T-helper 9 cell (primary cell): ENCODE data around the gene VSTM1.
"Not testable (repeated sequence)": the region's sequence is repeated elsewhere in the genome, so short reads cannot be mapped to it uniquely, and the experiment has no call there.

Source experiments
- DNase-seq: peaks from one replicate; pipeline ENCODE4 v3.0.0-alpha.2; 2020

The VSTM1 gene

DNA sequence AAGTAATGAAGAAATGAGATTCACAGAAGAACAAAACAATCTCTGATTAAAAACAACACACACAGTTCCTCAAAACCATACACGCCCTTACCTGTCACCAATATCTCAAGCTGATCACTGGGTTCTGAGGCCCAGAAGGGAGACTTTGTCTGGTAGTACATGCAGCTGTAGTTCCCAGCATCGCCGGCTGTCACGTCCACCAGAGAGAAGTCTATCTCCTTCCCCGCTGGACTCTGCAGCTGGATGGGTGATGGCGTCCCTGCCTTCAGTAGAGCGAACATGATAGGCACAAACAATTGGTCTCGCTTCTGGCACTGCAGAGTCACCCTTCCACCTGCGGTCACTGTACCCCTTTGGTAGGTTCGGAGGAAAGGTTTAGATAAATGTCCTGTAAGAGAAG lies 10.1 kb upstream of the VSTM1 start:
- DNase-seq = no peak

DNA sequence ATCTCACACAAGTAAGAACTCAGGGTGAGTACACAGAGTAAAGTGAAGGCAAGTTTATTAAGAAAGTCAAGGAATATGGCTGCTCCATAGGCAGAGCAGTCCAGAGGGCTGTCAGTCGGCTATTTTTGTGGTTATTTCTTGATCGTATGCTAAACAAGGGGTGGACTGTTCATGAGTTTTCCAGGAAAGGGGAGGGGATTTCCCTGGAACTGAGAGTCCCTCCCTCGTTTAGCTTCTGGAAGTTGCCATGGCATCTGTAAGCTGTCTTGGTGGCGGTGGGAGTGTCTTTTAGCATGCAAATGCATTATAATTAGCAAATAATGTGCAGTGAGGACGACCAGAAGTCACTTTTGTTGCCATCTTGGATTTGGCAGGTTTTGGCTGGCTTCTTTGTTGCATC lies 5.8 kb upstream of the VSTM1 start:
- no peak for DNase-seq

DNA sequence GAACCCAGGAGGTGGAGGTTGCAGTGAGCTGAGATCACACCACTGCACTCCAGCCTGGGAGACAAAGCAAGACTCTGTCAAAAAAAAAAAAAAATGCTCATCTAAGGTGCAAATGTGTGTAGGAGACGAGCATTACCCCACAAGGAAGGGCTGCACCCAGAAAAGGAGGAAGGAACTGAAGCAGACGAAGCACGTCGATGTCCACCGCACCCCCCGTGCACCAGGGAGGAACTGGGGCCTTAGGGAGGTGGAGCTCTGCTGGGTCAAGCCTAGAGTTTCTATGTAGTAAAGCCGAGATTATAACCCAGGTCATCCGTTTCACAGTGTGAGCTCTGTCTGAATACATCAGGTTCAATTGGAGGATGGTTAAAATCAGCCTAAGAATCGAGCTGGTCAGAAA lies 1.1 kb downstream of the VSTM1 start:
- no peak for DNase-seq

DNA sequence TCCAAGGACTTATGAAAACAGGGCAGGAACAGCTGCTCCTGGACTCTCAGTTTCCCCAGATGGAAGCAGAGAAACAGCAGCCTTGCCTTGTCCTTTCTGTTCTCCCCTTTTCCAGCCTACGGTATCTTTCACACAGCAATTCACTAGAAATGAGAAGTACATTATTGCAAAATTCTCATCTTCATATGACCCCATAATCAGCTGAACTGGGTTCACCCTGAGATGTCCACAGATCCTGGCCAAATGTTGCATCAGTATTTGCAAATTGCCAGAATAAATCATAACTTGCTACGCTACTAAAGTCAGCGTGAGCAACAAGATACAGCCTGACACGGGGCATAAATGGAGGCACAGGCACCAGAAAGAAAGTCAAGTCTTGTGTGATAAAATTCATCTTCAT lies 16.1 kb downstream of the VSTM1 start:
- no peak for DNase-seq

DNA sequence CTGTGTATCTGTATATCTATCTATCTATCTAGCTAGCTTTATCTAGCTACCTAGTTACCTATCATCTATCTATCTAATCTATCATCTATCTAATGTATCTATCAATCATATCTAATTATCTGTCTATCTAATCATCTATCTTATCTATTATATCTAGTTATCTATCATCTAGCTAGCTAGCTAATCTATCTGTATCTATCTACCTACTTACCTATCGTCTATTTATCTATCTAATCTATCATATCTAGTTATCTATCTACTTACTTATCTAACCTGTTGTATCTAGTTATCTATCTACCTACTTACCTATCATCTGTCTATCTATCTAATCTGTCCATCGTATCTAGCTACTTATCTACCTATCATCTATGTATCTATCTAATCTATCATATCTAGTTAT lies 17.9 kb downstream of the VSTM1 start:
- DNase-seq = no peak

DNA sequence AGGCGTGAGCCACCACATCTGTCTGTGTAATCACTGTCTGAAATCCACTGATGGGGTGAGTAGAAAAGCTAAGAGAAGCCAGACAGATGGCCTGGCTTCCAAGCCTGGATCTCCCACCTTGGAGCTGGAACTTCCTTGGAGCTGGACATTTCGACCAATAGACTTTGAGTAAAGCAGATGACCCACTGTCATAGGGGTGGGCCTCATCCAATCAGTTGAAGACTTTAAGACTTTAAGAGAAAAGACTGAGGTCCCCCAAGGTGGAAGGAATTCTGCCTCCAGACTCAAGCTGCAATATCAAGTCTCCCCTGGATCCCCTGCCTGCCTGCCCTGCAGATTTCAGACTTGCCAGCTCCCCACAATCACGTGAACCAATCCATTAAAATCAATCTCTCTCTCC lies 20.7 kb downstream of the VSTM1 start:
- DNase-seq = no peak

DNA sequence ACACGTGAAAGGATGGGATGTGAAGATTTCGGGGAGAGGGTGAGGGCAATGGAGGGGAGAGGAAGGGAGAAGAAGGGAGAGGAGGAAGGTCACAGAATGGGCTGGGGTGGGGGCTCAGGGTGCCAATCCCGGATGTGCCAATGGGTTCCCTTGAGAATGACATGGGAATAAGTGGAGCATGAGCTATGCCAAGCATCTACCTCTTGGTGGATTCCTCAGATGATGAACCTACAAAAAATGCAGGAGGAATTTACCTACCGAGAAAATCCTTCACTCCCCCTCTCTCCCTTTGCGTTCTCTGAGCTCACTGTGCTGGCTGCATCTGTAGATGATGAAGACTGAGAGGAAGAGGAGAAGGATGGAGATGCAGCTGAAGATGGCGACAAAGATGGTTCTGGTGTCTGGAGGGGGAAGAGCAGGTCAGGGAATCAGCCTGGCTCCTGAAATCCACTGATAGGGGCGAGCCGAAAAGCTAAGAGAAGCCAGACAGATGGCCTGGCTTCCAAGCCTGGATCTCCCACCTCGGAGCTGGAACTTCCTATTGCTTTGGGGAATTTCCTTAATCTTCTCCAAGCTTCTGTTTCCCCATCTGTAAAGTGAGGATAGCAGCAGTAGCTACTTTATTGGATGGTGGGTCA lies 21.6 kb downstream of the VSTM1 start:
- DNase-seq = no peak

DNA sequence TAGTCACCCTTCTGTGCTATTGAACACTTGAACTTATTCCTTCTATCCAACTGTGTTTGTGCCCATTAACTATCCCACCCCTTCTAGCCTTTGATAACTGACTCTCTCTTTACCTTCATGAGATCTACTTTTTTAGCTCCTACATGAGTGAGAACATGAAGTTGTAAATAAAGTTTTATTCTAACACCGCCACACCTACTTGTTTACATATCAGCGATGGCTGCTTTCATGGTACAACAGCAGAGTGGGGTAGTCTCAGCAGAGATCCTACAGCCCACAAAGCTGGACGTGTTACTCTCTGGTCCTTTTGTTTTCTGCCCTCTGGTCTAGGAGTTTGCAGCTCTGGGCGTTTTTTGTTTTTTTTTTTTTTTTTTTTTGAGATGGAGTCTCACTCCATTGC lies 23.7 kb downstream of the VSTM1 start:
- no peak for DNase-seq

DNA sequence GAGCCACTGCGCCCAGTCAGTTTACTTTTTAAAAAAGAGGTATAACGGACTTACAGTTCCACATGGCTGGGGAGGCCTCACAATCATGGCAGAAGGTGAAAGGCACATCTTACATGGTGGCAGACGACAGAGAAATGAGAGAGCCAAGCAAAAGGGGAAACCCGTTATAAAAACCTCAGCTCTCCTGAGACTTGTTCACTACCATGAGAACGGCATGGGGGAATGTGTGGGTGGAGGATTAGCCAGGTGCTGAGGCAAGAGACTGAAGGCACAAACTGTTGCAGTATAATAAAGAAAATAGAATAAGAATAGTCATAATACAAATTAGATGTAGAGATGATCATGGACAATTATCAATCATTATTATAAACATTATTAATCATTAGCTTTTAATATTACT lies 27.2 kb downstream of the VSTM1 start:
- DNase-seq = not testable (repeated sequence)

DNA sequence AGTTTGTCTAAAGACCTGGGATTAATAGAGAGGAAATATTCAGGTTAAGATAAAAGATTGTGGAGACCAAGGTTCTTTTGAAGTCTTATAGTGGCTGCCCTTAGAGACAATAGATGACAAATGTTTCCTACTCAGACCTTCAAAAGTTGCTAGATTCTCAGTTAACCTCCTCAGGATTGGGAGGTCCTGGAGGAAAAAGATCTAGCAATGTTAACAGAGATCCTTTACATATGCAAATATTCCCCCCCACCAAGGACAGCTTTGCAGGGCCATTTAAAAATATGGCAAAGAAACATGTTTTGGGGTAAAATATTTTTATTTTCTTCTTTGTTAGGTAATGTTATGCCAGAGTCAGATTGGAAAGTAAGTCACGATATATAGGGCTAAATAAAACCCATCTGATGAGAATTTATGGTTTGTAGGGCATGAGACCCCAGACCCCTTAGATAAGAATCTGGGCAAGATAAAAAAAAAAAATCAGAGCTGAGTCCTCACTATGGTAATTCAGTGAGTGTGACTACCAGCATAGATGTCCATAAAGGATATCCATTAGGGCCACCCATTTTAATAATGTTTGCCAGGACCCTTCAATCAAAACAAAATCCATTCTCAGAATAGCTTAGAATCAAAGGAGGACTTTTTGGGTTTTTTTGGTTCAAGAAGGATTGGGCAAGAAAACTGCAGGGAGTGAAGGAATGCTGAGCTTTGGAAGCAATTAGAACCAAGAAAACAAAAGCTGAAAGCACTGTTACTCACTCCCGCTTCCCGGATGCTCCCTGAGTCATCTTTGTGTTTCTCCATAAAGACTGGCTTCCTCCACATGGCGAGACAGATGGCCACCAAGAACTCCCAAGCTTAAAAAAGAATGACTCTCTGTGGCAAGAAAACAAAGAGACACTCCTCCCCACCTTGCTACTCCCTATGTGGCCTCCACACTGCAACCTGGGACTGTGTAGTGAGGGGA lies 28.2 kb downstream of the VSTM1 start:
- no peak for DNase-seq

DNA sequence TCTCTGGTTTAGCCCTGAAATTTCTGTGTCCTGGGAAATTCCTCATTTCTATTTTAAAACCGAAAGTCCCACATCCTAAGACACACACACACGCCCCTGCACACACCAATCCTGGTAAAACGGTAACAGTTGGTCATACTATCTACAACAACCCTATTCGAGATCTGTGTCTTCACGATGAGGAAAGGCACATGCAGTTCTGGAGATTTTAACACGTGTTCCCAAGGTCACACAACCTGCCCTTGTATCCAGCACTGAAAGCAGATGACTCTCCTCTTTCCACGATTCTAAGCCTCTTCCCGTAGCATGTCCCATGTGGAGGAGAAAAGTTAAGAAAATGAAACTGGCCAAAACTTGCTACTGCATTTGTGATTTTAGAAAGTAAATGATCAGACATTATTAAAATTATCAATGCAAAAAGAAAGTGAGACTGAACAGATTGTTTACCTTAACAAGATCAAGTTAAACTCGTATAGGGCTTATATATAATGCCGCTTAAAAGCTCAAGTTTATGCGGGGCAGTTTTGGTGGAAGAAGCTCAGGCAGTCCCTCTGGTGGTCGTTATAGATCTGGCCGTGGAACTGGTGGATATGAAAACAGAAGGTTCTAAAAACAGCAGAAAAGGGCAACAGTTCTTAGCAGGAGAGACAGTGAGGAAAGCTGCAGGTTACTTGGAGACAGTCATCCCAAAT lies 32.7 kb downstream of the VSTM1 start:
- DNase-seq = no peak

DNA sequence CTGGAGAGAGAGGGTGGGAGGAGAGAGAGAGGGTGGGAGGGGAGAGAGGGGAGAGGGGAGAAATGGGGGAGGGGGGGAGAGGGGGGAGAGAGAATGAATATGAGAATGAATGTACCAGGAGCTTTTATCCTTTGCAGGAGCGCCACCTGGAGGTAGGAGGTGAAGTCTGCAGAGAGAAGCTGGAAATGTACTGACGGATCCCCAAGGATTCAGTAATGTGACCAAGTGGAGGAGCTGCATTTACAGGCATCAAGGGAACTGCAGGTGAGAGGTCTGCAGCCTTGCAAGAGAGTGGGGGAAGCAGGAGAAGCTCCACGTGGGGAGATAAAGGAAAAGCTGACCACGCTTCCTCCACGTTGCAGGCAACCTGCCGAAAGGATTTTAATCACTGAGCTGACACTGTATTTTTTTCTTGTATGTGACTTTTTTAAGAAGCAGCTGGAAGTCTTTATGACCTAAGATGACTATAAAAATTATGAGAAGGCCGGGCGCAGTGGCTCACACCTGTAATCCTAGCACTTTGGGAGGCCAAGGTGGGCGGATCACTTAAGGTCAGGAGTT lies 33.7 kb downstream of the VSTM1 start:
- peak; percentile 52 for DNase-seq

DNA sequence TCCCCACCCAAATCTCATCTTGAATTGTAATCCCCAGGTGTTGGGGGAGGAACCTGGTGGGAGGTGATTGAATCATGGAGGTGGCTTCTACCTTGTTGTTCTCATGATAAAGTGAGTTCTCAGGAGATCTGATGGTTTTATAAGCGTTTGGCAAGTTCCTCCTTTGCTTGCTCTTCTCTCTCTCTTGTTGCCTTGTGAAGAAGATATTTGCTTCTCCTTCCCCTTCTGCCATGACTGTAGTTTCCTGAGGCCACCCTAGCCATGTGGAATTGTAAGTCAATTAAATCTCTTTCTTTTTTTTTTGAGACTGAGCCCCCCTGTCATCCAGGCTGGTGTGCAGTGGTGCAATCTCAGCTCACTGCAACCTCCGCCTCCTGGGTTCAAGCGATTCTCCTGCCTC lies 34.4 kb downstream of the VSTM1 start:
- no peak for DNase-seq

DNA sequence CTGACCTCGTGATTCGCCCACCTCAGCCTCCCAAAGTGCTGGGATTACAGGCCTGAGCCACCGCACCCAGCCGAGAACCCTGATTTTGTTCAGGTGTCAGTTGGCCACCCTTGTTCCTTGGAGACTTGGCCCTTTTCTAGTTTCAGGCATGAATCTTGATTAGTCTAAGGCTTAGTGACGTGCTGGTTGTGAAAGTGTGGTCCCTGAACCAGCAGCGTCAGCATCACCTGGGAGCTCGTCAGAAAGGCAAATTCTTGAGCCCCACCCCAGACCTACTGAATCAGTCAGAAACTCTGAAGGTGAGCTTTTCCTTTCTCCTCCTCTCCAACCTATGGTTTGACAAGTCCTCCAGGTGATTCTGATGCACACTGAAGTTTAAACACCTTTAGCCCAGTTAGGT lies 37.0 kb downstream of the VSTM1 start:
- no peak for DNase-seq

DNA sequence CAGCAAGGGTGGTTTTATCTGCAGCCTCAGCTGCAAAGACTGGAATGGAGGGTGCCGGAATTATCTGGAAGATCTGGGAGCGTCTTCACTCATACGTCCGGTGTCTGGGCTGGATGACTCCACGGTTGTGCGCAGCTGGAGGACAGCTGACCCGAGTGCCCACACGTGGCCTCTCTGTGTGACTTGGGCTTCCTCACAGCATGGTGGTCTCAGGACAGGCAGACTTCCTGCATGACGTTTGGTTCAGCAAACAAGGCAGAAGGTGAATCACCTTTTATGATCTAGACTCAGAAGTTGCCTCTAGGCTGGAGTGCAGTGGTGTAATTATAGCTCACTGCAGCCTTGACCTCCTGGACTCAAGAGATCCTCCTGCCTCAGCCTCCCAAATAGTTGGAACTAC lies 39.0 kb downstream of the VSTM1 start:
- no peak for DNase-seq

DNA sequence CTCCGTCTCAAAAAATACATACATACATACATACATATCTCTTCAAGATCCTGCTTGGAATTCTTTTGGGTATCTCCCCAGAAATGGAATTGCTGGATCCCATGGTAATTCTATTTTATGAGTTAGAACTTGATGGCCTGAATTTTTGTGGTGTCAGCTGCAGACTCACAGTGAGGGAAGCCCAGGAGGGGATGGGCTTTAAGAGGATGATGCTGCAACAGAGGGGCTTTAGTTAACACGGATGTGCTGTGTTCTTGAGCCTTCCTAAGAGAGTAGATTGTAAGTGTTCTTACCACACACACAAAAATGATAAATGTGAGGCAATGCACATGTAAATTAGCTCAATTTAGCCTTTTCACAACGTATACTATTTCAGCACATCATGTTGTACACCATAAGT lies 40.5 kb downstream of the VSTM1 start:
- DNase-seq = no peak

DNA sequence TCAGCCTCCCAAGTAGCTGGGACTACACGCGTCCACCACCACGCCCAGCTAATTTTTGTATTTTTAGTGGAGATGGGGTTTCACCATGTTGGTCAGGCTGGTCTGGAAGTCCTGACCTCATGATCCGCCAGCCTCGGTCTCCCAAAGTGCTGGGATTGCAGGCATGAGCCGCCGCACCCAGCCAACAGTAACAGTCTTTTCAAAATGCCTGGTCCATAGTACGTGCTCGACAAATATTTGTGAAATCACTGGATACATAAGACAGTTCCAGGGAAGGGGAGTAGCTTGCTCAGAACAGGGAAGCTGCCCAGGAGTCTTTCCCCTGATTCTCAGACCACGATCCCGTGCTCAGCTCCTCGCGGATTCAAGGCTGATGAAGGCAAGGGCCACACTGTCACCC lies 41.8 kb downstream of the VSTM1 start:
- DNase-seq = no peak

DNA sequence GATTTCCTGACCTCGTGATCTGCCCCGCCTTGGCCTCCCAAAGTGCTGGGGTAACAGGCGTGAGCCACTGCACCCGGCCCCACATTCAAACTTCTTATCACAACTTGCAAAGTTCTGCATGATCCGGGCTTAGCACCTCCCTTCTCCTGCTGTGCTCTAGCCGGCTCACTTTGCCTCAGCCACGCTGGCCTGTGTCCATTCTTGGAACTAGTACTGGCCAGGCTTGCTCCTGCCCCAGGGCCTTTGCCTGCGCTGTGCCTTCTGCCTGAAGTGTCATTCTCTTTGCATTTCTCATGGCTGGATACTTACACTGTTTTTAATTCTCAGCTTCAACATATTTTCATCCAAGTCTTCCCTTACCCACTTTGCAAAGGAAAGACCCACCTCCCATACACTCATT lies 42.3 kb downstream of the VSTM1 start:
- DNase-seq = no peak

DNA sequence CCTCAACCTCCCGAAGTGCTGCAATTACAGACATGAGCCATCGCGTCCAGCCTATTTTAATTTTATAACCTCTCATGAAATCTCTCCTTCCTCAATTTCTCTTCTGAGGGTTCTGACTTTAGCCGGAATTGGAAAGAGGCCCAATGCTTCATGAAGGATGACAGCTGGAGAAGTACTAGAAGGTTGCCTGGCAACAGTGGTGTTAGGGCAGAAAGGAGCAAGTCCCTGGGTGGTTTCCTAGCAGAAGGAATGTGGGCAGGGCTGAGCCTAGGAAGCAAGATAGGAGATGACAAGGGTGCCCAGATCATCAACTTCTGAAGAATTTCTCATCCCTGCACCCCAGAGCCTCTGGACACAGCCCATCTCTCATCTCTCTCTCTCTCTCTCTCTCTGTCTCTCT lies 46.4 kb downstream of the VSTM1 start:
- DNase-seq = no peak

DNA sequence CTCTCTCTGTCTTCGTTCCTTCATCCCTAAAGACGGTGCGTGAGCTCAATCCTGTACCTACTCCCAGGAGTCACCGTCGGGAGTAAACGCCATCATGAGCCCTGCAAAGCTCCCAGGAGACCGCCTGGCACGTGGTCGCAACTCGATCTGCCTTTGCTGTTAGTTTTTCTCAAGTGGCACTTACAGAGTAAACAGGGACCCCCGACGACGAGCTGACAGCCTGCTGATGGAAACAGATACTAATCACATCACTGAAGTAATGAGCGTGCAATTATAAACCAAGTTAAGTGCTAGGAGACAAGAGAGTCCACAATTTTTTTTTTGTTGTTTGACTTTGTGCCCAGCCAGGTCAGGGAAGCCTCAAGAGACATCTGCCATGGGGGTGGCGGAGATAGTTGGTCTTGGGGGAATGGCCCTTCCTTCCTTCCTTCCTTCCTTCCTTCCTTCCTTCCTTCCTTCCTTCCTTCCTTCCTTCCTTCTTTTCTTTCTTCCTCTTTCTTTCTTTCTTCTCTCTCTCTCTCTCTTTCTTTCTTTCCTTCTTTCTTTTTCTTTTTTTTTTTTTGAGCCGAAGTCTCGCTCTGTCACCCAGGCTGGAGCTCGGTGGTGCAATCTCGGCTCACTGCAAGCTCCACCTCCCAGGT lies 48.7 kb downstream of the VSTM1 start:
- DNase-seq = no peak

DNA sequence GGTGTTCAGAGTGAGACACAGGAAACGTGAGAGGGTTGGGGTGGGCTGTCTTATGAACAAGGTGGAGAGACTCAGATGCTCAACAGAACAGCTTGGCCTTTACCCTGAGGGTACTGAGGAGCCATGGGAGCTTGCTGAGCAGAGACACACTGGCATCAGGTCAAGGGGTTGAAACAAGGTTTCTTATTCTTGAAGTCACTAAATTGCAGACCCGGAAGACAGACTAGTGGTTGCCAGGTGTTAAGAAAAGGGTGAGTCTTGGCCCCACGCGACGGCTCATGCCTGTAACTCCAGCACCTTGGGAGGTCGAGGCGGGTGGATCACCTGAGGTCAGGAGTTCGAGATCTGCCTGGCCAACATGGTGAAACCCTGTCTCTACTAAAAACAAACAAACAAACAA lies 49.8 kb downstream of the VSTM1 start:
- no peak for DNase-seq

DNA sequence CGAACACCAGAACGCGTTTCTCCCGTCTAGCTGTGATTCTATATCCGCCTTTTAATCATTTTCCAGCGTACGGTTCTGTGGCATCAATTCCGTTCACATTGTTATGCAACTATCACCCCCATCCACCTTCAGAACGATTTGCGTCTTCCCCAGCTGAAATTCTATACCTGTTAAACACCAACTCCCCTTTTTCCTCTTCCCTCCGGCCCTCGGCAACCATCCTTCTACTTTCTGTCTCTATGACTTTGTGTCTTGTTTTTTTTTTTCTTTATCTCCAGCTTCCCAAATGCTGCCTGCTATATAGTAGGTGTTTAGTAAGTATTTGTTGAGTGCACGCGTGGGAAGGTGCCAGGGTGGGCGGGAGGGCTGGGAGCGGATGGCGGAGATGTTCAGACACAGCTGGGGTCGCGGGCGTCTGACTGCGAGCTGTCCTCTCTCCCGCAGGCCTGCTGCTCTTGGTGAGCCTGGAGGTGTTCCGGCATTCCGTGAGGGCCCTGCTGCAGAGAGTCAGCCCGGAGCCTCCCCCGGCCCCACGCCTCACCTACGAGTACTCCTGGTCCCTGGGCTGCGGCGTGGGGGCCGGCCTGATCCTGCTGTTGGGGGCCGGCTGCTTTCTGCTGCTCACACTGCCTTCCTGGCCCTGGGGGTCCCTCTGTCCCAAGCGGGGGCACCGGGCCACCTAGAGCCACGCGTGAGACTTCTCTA lies 52.0 kb downstream of the VSTM1 start:
- DNase-seq = no peak
